RPMI7951 (cell line): Measurements from ENCODE around the gene SIRPB2. TPM values are rescaled to one million over a fixed set of nuclear protein-coding genes. Genes with fewer than 3 reads are reported as not detected.

Experiments used
- DNase-seq: peaks from one replicate; pipeline ENCODE4 v3.0.0-alpha.2; 2012; ENCODE audit warnings: low read depth
- total RNA-seq: library from RNA; depleted of rRNA; stranded (reverse); fragments of >200 nt; shearing (Covaris generic); gene quantifications from 2 replicates; pipeline ENCODE4 v1.2.3, GENCODE V29; 2014

SIRPB2 gene
- total RNA-seq, 1 experiment from 2014 or later: not detected

GRCh38 chr20:1499528-1500420, 8.6 kb upstream of the SIRPB2 start:
- DNase-seq: peak; percentile 55

- DNase-seq: peak; percentile 67
Observed at GRCh38 chr20:1497371-1497770, 6.2 kb upstream of the SIRPB2 start.

GRCh38 chr20:1496930-1497329, 5.7 kb upstream of the SIRPB2 start:
- no peak for DNase-seq

- no peak for DNase-seq
Observed at GRCh38 chr20:1494436-1494835, 3.2 kb upstream of the SIRPB2 start.

- DNase-seq: no peak
Observed at GRCh38 chr20:1493536-1493935, 2.3 kb upstream of the SIRPB2 start.

- DNase-seq: no peak
Observed at GRCh38 chr20:1491860-1492642, 831 bp upstream of the SIRPB2 start.

- no peak for DNase-seq
Observed at GRCh38 chr20:1490643-1491195, 501 bp downstream of the SIRPB2 start.

- peak; percentile 61 for DNase-seq
Observed at GRCh38 chr20:1489764-1490436, 1.3 kb downstream of the SIRPB2 start.

- DNase-seq: no peak
Observed at GRCh38 chr20:1489325-1489724, 1.9 kb downstream of the SIRPB2 start.

GRCh38 chr20:1486566-1486965, 4.7 kb downstream of the SIRPB2 start:
- DNase-seq: no peak

- peak; percentile 79 for DNase-seq
Observed at GRCh38 chr20:1484438-1485116, 6.6 kb downstream of the SIRPB2 start.

GRCh38 chr20:1479831-1480595, 11.2 kb downstream of the SIRPB2 start:
- no peak for DNase-seq

GRCh38 chr20:1478566-1478965, 12.7 kb downstream of the SIRPB2 start:
- peak; percentile 90 for DNase-seq

- DNase-seq: no peak
Observed at GRCh38 chr20:1477896-1478490, 13.2 kb downstream of the SIRPB2 start.

- DNase-seq: peak; percentile 54
Observed at GRCh38 chr20:1474817-1475603, 16.2 kb downstream of the SIRPB2 start.

- DNase-seq: no peak
Observed at GRCh38 chr20:1474325-1474724, 16.9 kb downstream of the SIRPB2 start.

- peak; percentile 42 for DNase-seq
Observed at GRCh38 chr20:1473246-1474220, 17.7 kb downstream of the SIRPB2 start.
